H9 (cell line): ENCODE measurements around the gene NTF3. TPM values are rescaled to one million over a fixed set of nuclear protein-coding genes. Genes with fewer than 3 reads are reported as not detected.

ENCODE experiments used
- DNase-seq: peaks from one replicate; pipeline ENCODE4 v3.0.0-alpha.2; 2017
- H2AFZ ChIP-seq: one replicate; pipeline ENCODE4 v1.6.1; 2013; ENCODE audit warnings: mild to moderate bottlenecking, low read length, control low read depth, moderate library complexity
- H2AK5ac ChIP-seq: 2 replicates; pipeline ENCODE4 v1.6.1; 2013; ENCODE audit warnings: low read length, control low read depth, mixed read lengths; ENCODE audit not compliant: insufficient read length
- H2BK120ac ChIP-seq: one replicate; pipeline ENCODE4 v1.6.1; 2013; ENCODE audit warnings: low read depth, mild to moderate bottlenecking, low read length, control low read depth, inconsistent platforms; ENCODE audit not compliant: poor library complexity, severe bottlenecking
- H2BK12ac ChIP-seq: 2 replicates; pipeline ENCODE4 v1.6.1; 2013; ENCODE audit warnings: low read length, control low read depth, mixed read lengths, low read depth; ENCODE audit not compliant: insufficient read length
- H2BK15ac ChIP-seq: 2 replicates; pipeline ENCODE4 v1.6.1; 2013; ENCODE audit warnings: low read depth, low read length, control low read depth
- H2BK20ac ChIP-seq: one replicate; pipeline ENCODE4 v1.6.1; 2013; ENCODE audit warnings: low read depth, mild to moderate bottlenecking, low read length, control low read depth, inconsistent platforms; ENCODE audit not compliant: poor library complexity, severe bottlenecking
- H2BK5ac ChIP-seq: 2 replicates; pipeline ENCODE4 v1.6.1; 2013; ENCODE audit warnings: low read length, control low read depth, mixed read lengths; ENCODE audit not compliant: insufficient read length
- H3K14ac ChIP-seq: 2 replicates; pipeline ENCODE4 v1.6.1; 2013; ENCODE audit warnings: low read length, control low read depth; ENCODE audit not compliant: insufficient read depth
- H3K18ac ChIP-seq: 2 replicates; pipeline ENCODE4 v1.6.1; 2013; ENCODE audit warnings: low read depth, mild to moderate bottlenecking, mixed read lengths, low read length, control low read depth; ENCODE audit not compliant: insufficient read length
- H3K23ac ChIP-seq: 2 replicates; pipeline ENCODE4 v1.6.1; 2013; ENCODE audit warnings: low read length, control low read depth, mixed read lengths, low read depth; ENCODE audit not compliant: insufficient read length
- H3K23me2 ChIP-seq: 2 replicates; pipeline ENCODE4 v1.6.1; 2013; ENCODE audit warnings: low read depth, mild to moderate bottlenecking, mixed read lengths, low read length, control low read depth; ENCODE audit not compliant: insufficient read length, poor library complexity, severe bottlenecking
- H3K27ac ChIP-seq: 2 replicates; pipeline ENCODE4 v1.5.1; 2013; ENCODE audit warnings: low read length, control low read depth, mixed read lengths, low read depth; ENCODE audit not compliant: insufficient read length
- H3K27me3 ChIP-seq: 2 replicates; pipeline ENCODE4 v1.6.1; 2013; ENCODE audit warnings: low read length, control low read depth, inconsistent platforms; ENCODE audit not compliant: insufficient read depth
- H3K4ac ChIP-seq: 2 replicates; pipeline ENCODE4 v1.6.1; 2013; ENCODE audit warnings: low read depth, mild to moderate bottlenecking, control low read depth, inconsistent platforms, low read length, moderate library complexity
- H3K4me1 ChIP-seq: 2 replicates; pipeline ENCODE4 v1.6.1; 2013; ENCODE audit warnings: low read length, control low read depth, inconsistent platforms; ENCODE audit not compliant: insufficient read depth
- H3K4me2 ChIP-seq: 2 replicates; pipeline ENCODE4 v1.6.1; 2013; ENCODE audit warnings: low read length, control low read depth, mixed read lengths; ENCODE audit not compliant: insufficient read length, insufficient read depth
- H3K56ac ChIP-seq: 2 replicates; pipeline ENCODE4 v1.6.1; 2013; ENCODE audit warnings: low read depth, mild to moderate bottlenecking, mixed read lengths, low read length, control low read depth; ENCODE audit not compliant: insufficient read length
- H3K79me1 ChIP-seq: 2 replicates; pipeline ENCODE4 v1.6.1; 2013; ENCODE audit warnings: low read depth, mild to moderate bottlenecking, moderate library complexity, low read length, control low read depth, inconsistent platforms; ENCODE audit not compliant: insufficient read depth, poor library complexity, severe bottlenecking
- H3K79me2 ChIP-seq: 2 replicates; pipeline ENCODE4 v1.6.1; 2013; ENCODE audit warnings: low read length, control low read depth, inconsistent platforms; ENCODE audit not compliant: insufficient read depth
- H3K9ac ChIP-seq: 2 replicates; pipeline ENCODE4 v1.6.1; 2013; ENCODE audit warnings: low read length, control low read depth, mixed read lengths; ENCODE audit not compliant: insufficient read length; ENCODE audit errors: extremely low read depth
- H3K9me3 ChIP-seq: one replicate; pipeline ENCODE4 v1.6.1; 2013; ENCODE audit warnings: low read depth, low read length, inconsistent platforms; ENCODE audit not compliant: control insufficient read depth
- H3T11ph ChIP-seq: one replicate; pipeline ENCODE4 v1.6.1; 2013; ENCODE audit warnings: mild to moderate bottlenecking, low read length, control low read depth, inconsistent platforms
- H4K20me1 ChIP-seq: one replicate; pipeline ENCODE4 v1.6.1; 2013; ENCODE audit not compliant: control insufficient read depth, insufficient read length, insufficient read depth
- H4K5ac ChIP-seq: 2 replicates; pipeline ENCODE4 v1.6.1; 2013; ENCODE audit warnings: low read depth, mild to moderate bottlenecking, mixed read lengths, low read length, control low read depth; ENCODE audit not compliant: insufficient read length
- H4K8ac ChIP-seq: replicated peaks from 2 replicates; pipeline ENCODE4 v1.6.1; 2013; ENCODE audit warnings: low read length, control low read depth, mixed read lengths, low read depth; ENCODE audit not compliant: insufficient read length
- H4K91ac ChIP-seq: 2 replicates; pipeline ENCODE4 v1.6.1; 2013; ENCODE audit warnings: low read depth, mild to moderate bottlenecking, moderate library complexity, mixed read lengths, low read length, control low read depth; ENCODE audit not compliant: insufficient read length
- H3K27ac Mint-ChIP-seq, 3 experiments: 2 replicates in 2 of 3; 3 replicates in 1 of 3; pipeline ENCODE4 v1.8.0; 2020 to 2021; ENCODE audit warnings: mixed read lengths in 3 of 3, mild to moderate bottlenecking in 1 of 3, moderate library complexity in 1 of 3
- H3K27me3 Mint-ChIP-seq: 2 replicates; pipeline ENCODE4 v1.8.0; 2021; ENCODE audit warnings: low read depth, mild to moderate bottlenecking, moderate library complexity, mixed read lengths
- H3K36me3 Mint-ChIP-seq, 3 experiments: 2 replicates in 2 of 3; 3 replicates in 1 of 3; pipeline ENCODE4 v1.8.0; 2020 to 2021; ENCODE audit warnings: low read depth in 3 of 3, mixed read lengths in 3 of 3; ENCODE audit not compliant: insufficient read depth in 1 of 3
- H3K4me1 Mint-ChIP-seq, 2 experiments: 2 replicates each; pipeline ENCODE4 v1.8.0; 2020; ENCODE audit warnings: mixed read lengths in 2 of 2
- H3K4me3 Mint-ChIP-seq, 2 experiments: 2 replicates in 1 of 2; 3 replicates in 1 of 2; pipeline ENCODE4 v1.8.0; 2020 to 2021; ENCODE audit warnings: mild to moderate bottlenecking in 2 of 2, mixed read lengths in 2 of 2, moderate library complexity in 1 of 2
- H3K9me3 Mint-ChIP-seq, 2 experiments: 2 replicates in 1 of 2; 3 replicates in 1 of 2; pipeline ENCODE4 v1.8.0; 2020; ENCODE audit warnings: mild to moderate bottlenecking in 2 of 2, mixed read lengths in 2 of 2, moderate library complexity in 1 of 2
- WGBS: extraction: QIAGEN DNeasy Blood & Tissue Kit; methylation state at CpG from one replicate; pipeline ENCODE4 v1.1.7; 2013; ENCODE audit warnings: missing lambda C conversion rate, low lambda C conversion rate, mixed read lengths; ENCODE audit not compliant: insufficient read length; ENCODE audit errors: extremely low coverage; 5-methylcytosine and 5-hydroxymethylcytosine counted together
- total RNA-seq: library from RNA; stranded (reverse); gene quantifications from 2 replicates; pipeline ENCODE4 v1.2.1, GENCODE V29; 2021
- TF ChIP-seq, protein P1 (sequence below): fragments of 200-600 bp; sonication (generic); conservative IDR thresholded peaks from 3 replicates; pipeline ENCODE4 v1.8.0; 2021; ENCODE audit warnings: antibody characterized with exemption, mild to moderate bottlenecking

NTF3 gene
- total RNA-seq, 1 experiment from 2014 or later, result 0.48 TPM

DNA sequence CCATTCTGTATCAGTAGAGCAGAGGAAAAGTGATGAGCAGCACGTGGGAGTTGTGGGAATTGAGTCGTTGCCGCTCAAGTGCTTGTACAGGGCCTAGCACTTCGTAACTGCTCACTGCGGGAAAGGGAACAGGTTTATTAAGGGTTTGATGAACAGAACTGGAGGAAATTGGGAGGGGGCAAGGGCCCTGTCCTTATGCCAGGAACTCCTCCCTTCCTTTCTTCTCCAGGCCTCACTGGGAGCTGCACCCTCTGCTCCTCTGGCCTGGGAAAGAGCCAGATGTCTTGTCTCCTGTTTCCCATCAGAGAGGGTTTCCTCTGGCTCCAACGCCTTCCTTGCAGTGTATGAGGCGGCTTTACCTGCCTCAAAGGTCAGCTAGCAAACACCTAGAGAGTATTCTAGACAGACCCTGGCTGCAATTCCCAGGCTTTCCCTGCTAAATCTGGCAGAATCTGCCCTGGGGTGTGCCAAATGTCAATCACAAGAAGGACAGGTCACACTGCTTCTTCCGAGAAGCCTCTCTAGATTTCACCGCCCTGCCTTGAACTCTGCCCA is 78.4 kb downstream of the NTF3 start:
- Histone ChIP-seq H3K79me2 (no peaks in the 10 kb centered on the region), H4K20me1 (no peaks in the 10 kb centered on the region), H3K14ac (no peak overlapping the region), H2AFZ (no peak overlapping the region), H3K18ac (no peak overlapping the region), H3K27me3 (no peaks in the 10 kb centered on the region), H3T11ph (no peak overlapping the region), H2BK5ac (no peak overlapping the region), H3K4me1 (no peaks in the 10 kb centered on the region), H3K56ac (no peak overlapping the region), H2BK120ac (no peak overlapping the region), H3K23me2 (no peaks in the 10 kb centered on the region), H4K5ac (no peak overlapping the region), H2BK15ac (no peak overlapping the region), H3K4ac (no peak overlapping the region), H2BK20ac (no peak overlapping the region), H3K79me1 (no peaks in the 10 kb centered on the region), H2BK12ac (no peak overlapping the region), H4K8ac (no peak overlapping the region), H3K4me2 (no peak overlapping the region), H3K27ac (no peak overlapping the region), H4K91ac (no peak overlapping the region), H2AK5ac (no peak overlapping the region), H3K9me3 (no peaks in the 10 kb centered on the region), H3K9ac (no peak overlapping the region), H3K23ac (no peak overlapping the region)
- Mint-ChIP-seq H3K27ac (no peak overlapping the region), H3K4me3 (no peak overlapping the region), H3K27me3 (peaks cover 12% of the 10 kb centered on the region), H3K9me3 (no peaks in the 10 kb centered on the region; a peak in 1 of 5 replicates), H3K36me3 (no peaks in the 10 kb centered on the region), H3K4me1 (peaks cover 15 to 16% of the 10 kb centered on the region in 2 experiments)
- DNase-seq, result peak; percentile 26
- no CpG with 5 or more reads among the region's 9 CpGs for WGBS
- TF ChIP-seq, protein P1, sequence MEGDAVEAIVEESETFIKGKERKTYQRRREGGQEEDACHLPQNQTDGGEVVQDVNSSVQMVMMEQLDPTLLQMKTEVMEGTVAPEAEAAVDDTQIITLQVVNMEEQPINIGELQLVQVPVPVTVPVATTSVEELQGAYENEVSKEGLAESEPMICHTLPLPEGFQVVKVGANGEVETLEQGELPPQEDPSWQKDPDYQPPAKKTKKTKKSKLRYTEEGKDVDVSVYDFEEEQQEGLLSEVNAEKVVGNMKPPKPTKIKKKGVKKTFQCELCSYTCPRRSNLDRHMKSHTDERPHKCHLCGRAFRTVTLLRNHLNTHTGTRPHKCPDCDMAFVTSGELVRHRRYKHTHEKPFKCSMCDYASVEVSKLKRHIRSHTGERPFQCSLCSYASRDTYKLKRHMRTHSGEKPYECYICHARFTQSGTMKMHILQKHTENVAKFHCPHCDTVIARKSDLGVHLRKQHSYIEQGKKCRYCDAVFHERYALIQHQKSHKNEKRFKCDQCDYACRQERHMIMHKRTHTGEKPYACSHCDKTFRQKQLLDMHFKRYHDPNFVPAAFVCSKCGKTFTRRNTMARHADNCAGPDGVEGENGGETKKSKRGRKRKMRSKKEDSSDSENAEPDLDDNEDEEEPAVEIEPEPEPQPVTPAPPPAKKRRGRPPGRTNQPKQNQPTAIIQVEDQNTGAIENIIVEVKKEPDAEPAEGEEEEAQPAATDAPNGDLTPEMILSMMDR, result no peak
